Right lobe of liver (tissue), 4 donors: ENCODE measurements around the gene SEMA5B.

Experiments
- POLR2A ChIP-seq: fragments of 450-650 bp; IDR thresholded peaks from one replicate; pipeline ENCODE4 v1.6.1; 2017; ENCODE audit warnings: antibody characterized with exemption, mild to moderate bottlenecking
- TF ChIP-seq, protein P1 (sequence below), 4 donors: fragments of 200-600 bp in 3 of 4; fragments of 450-650 bp in 1 of 4; IDR thresholded peaks; one replicate each; pipeline versions ENCODE4 v1.5.1 to v1.8.0; 2016 to 2022; ENCODE audit warnings: antibody characterized with exemption in 4 of 4, mild to moderate bottlenecking in 2 of 4
- donor health status: DM: no; HTN: no; CAD: no.
- donor health status: DM: no; HTN: no; CAD: no.
- donor health status: DM: no; HTN: yes; CAD: no.

GRCh38 chr3:122942937-122943827, 84.4 kb downstream of the SEMA5B start:
- TF ChIP-seq, protein P1, sequence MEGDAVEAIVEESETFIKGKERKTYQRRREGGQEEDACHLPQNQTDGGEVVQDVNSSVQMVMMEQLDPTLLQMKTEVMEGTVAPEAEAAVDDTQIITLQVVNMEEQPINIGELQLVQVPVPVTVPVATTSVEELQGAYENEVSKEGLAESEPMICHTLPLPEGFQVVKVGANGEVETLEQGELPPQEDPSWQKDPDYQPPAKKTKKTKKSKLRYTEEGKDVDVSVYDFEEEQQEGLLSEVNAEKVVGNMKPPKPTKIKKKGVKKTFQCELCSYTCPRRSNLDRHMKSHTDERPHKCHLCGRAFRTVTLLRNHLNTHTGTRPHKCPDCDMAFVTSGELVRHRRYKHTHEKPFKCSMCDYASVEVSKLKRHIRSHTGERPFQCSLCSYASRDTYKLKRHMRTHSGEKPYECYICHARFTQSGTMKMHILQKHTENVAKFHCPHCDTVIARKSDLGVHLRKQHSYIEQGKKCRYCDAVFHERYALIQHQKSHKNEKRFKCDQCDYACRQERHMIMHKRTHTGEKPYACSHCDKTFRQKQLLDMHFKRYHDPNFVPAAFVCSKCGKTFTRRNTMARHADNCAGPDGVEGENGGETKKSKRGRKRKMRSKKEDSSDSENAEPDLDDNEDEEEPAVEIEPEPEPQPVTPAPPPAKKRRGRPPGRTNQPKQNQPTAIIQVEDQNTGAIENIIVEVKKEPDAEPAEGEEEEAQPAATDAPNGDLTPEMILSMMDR (IDR thresholded peaks at IDR 0.05), result peak; percentile 91 to 98 (median 94)
- no peak for TF ChIP-seq POLR2A
